Left ventricle myocardium inferior (tissue), 1 donor: ENCODE measurements around the gene CD53. TPM values are rescaled to one million over a fixed set of nuclear protein-coding genes. Genes with fewer than 3 reads are reported as not detected.

Source experiments
- total RNA-seq: library from RNA; stranded (reverse); fragmentation: NEBNext Ultra II Directional; extraction: Animal tissue kit (Norgen Biotek cat#: 25700); gene quantifications from one replicate; pipeline ENCODE4 v1.2.1, GENCODE V29; 2021
- donor health status: DM: no; HTN: yes; CAD: no; lungs with severe emphysema.

Gene CD53
- total RNA-seq, 1 donor from 2014 or later: 7.5 TPM

Other genes with a start within 250 kb of the CD53 start
- gene KCNA3, start 198.2 kb upstream of the CD53 start, total RNA-seq: 0.22 TPM
- 14.9 TPM for gene LRIF1, start 90.8 kb downstream of the CD53 start, total RNA-seq